Liver (tissue), 9 donors: Measurements from ENCODE around the gene PHC3. TPM values are rescaled to one million over a fixed set of nuclear protein-coding genes. Genes with fewer than 3 reads are reported as not detected.

ENCODE experiments used
- DNase-seq: peaks from one replicate; pipeline ENCODE4 v3.0.0-alpha.2; 2017; ENCODE audit warnings: low spot score
- H3K27ac ChIP-seq, 2 donors: one replicate each; pipeline ENCODE4 v1.7.0; 2013; ENCODE audit warnings: inconsistent platforms in 2 of 2, low read length in 2 of 2, control low read depth in 1 of 2, low read depth in 1 of 2, mild to moderate bottlenecking in 1 of 2
- H3K27me3 ChIP-seq, 4 donors: one replicate each; pipeline versions ENCODE4 v1.6.1 to v1.7.0; 2013; ENCODE audit warnings: low read length in 3 of 4, inconsistent platforms in 1 of 4, mild to moderate bottlenecking in 1 of 4, moderate library complexity in 1 of 4; ENCODE audit not compliant: control insufficient read depth in 4 of 4, insufficient read depth in 4 of 4
- H3K36me3 ChIP-seq, 4 donors: one replicate each; pipeline versions ENCODE4 v1.6.1 to v1.7.0; 2013; ENCODE audit warnings: low read length in 3 of 4, mild to moderate bottlenecking in 3 of 4, low read depth in 1 of 4, moderate library complexity in 1 of 4; ENCODE audit not compliant: control insufficient read depth in 4 of 4, insufficient read depth in 3 of 4
- H3K4me1 ChIP-seq, 4 donors: one replicate each; pipeline versions ENCODE4 v1.6.1 to v1.7.0; 2013; ENCODE audit warnings: low read length in 3 of 4, mild to moderate bottlenecking in 3 of 4, moderate library complexity in 1 of 4; ENCODE audit not compliant: control insufficient read depth in 4 of 4, insufficient read depth in 4 of 4
- H3K4me3 ChIP-seq, 3 donors: one replicate each; pipeline versions ENCODE4 v1.6.1 to v1.7.0; 2013; ENCODE audit warnings: low read length in 3 of 3, control low read depth in 1 of 3, low read depth in 1 of 3, mild to moderate bottlenecking in 1 of 3
- H3K9ac ChIP-seq, 2 donors: one replicate each; pipeline ENCODE4 v1.7.0; 2013; ENCODE audit warnings: low read length in 2 of 2, mild to moderate bottlenecking in 2 of 2, moderate library complexity in 2 of 2, control low read depth in 1 of 2, low read depth in 1 of 2
- H3K9me3 ChIP-seq, 4 donors: one replicate each; pipeline versions ENCODE4 v1.6.1 to v1.7.0; 2013; ENCODE audit warnings: low read length in 3 of 4; ENCODE audit not compliant: control insufficient read depth in 4 of 4
- CTCF ChIP-seq: fragments of 150-350 bp; IDR thresholded peaks from 2 replicates; pipeline ENCODE4 v1.5.1; 2017; ENCODE audit warnings: improper control_type of control experiment, low read depth, low read length; ENCODE audit not compliant: missing input control
- EGR1 ChIP-seq, 2 donors: IDR thresholded peaks; 2 replicates each; pipeline ENCODE4 v1.6.1; 2016 to 2018; ENCODE audit warnings: antibody characterized with exemption in 2 of 2, low read depth in 2 of 2
- GABPA ChIP-seq, 2 donors: IDR thresholded peaks in 1 of 2; conservative IDR thresholded peaks in 1 of 2; 2 replicates each; pipeline ENCODE4 v1.6.1; 2016; ENCODE audit warnings: antibody characterized with exemption in 2 of 2, mild to moderate bottlenecking in 1 of 2, moderate library complexity in 1 of 2
- HNF4G ChIP-seq: IDR thresholded peaks from 2 replicates; pipeline ENCODE4 v1.6.1; 2016; ENCODE audit warnings: antibody characterized with exemption
- JUND ChIP-seq, 2 donors: IDR thresholded peaks; 2 replicates each; pipeline ENCODE4 v1.6.1; 2016; ENCODE audit warnings: antibody characterized with exemption in 2 of 2
- MAX ChIP-seq: IDR thresholded peaks from 2 replicates; pipeline ENCODE4 v1.6.1; 2016; ENCODE audit warnings: antibody characterized with exemption
- NR2F2 ChIP-seq: IDR thresholded peaks from 2 replicates; pipeline ENCODE4 v1.6.1; 2016; ENCODE audit warnings: antibody characterized with exemption
- RAD21 ChIP-seq, 2 donors: IDR thresholded peaks; 2 replicates each; pipeline ENCODE4 v1.6.1; 2016; ENCODE audit warnings: antibody characterized with exemption in 2 of 2, mild to moderate bottlenecking in 2 of 2
- REST ChIP-seq: IDR thresholded peaks from 2 replicates; pipeline ENCODE4 v1.6.1; 2016; ENCODE audit warnings: antibody characterized with exemption, mild to moderate bottlenecking
- RXRA ChIP-seq, 2 donors: IDR thresholded peaks; 2 replicates each; pipeline ENCODE4 v1.6.1; 2017 to 2018; ENCODE audit warnings: antibody characterized with exemption in 2 of 2, mild to moderate bottlenecking in 1 of 2
- TAF1 ChIP-seq: conservative IDR thresholded peaks from 2 replicates; pipeline ENCODE4 v1.6.1; 2016; ENCODE audit warnings: antibody characterized with exemption, mild to moderate bottlenecking
- YY1 ChIP-seq: IDR thresholded peaks from 2 replicates; pipeline ENCODE4 v1.6.1; 2016; ENCODE audit warnings: antibody characterized with exemption, mild to moderate bottlenecking
- WGBS: extraction: QIAGEN DNeasy Blood & Tissue Kit; methylation state at CpG from one replicate; pipeline ENCODE4 v1.1.7; 2013; 5-methylcytosine and 5-hydroxymethylcytosine counted together
- polyA plus RNA-seq, 2 donors: library from polyadenylated mRNA; stranded (reverse) in 1 of 2; unstranded in 1 of 2; fragments of 200-250 nt in 1 of 2; fragments of >200 nt in 1 of 2; fragmentation: Nextera tagmentation in 1 of 2; extraction: Ambion mirVana in 1 of 2; gene quantifications; one replicate each; pipeline versions ENCODE4 v1.2.1 to v1.2.3, GENCODE V29; 2013 to 2015
- total RNA-seq, 2 donors: library from RNA; depleted of rRNA; stranded (reverse); fragments of >200 nt; gene quantifications; one replicate each; pipeline ENCODE4 v1.2.3, GENCODE V29; 2014
- donor health status: healthy.
- donor health status: healthy.
- donor health status: healthy.
- donor health status: healthy.
- donor health status: healthy.

Gene PHC3
- 10 to 100 TPM; 18.3 to 30.0 TPM for total RNA-seq
- 10 to 100 TPM in 1 of 2 donors, 1 to 10 TPM in 1; 3.9 to 44.7 TPM for polyA plus RNA-seq

- H3K4me3 ChIP-seq: peak within 1 kb of the TSS; percentile 75 to 98 (median 89)
- H3K27me3 ChIP-seq: no peaks in the 10 kb centered on the region
- TF ChIP-seq TAF1 (no peak), REST (peak; percentile 64), MAX (no peak), YY1 (peak; percentile 98)
- H3K9ac ChIP-seq: peak within 1 kb of the TSS; percentile 71 to 99
- WGBS: under 1% methylated on average over 71 of the region's 71 CpGs
- H3K27ac ChIP-seq: peak within 1 kb of the TSS; percentile 86 to 96
- peak; percentile 91 for DNase-seq
- H3K9me3 ChIP-seq: no peaks in the 10 kb centered on the region
- H3K36me3 ChIP-seq: peaks cover 0 to 17% (median 13%) of the 10 kb centered on the region in 4 donors
- H3K4me1 ChIP-seq: peaks cover 0 to 14% (median 8%) of the 10 kb centered on the region in 4 donors
Measured at GRCh38 chr3:170180908-170181885, at the start of gene PHC3. PHC3 (minus strand) TSS chr3:170181733; CDS start chr3:170181715, 18 bp downstream.

DNA sequence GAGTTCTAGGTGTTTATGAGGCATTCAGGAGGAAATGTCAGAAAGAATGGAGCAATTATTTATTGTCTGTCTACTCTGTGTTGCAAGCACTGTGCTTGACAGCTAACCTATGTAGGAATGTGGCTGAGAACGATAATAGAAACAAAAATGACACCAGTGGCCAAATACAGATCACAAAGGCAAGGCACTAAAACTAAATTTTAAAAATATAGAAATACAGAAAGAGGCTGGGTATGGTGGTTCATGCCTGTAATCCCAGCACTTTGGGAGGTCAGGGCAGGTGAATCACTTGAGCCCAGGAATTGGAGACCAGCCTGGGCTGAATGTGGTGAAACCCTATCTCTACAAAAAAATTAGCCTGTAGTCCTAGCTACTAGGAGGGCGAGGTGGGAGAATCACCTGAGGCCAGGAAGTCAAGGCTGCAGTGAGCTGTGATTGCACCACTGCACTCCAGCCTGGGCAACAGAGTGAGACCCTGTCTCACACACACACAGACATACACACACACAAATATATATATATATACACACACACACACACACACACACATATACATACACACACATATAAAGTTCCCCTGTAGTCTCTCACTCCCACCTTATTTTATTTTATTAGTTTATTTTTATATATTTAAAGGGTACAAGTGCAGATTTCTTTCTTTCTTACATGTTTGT is 46.7 kb upstream of the PHC3 start:
- DNase-seq: no peak
- WGBS: 82% methylated on average over 2 of the region's 2 CpGs
- H3K27me3 ChIP-seq: no peaks in the 10 kb centered on the region
- no peak overlapping the region for H3K4me3 ChIP-seq
- no peak for TF ChIP-seq RXRA (IDR thresholded peaks at IDR 0.05)
- TF ChIP-seq HNF4G: no peak
- no peak overlapping the region for H3K27ac ChIP-seq
- no peaks in the 10 kb centered on the region for H3K36me3 ChIP-seq
- no peaks in the 10 kb centered on the region for H3K9me3 ChIP-seq
- H3K4me1 ChIP-seq: peaks cover 0 to 5% (median 4%) of the 10 kb centered on the region in 4 donors
- H3K9ac ChIP-seq: no peak overlapping the region

DNA sequence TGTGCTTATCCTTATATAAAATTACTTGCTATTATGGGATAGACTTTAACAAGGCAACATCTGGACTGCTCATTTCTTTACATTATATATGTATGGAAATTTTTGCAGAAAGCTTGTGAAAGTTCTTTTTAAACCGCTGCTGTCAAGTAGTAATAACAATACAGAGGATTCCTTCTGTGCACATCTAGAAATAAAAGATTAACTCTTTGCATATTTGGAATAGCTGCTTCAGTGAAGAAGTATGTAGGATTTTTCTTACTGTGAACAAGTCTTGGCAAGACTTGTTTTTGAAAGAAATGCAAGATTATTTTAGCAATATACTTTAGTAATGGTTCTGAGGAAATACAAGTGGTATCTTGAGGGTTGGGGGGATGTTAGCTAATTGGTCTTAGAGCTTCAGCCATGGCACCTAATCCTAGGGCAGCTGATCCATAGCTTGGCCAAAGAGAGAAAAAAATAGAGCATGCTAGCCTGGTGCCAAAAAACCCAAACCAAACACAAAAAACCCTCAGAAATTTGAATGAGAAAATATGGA is 45.0 kb upstream of the PHC3 start:
- no peak overlapping the region for H3K27ac ChIP-seq
- H3K4me1 ChIP-seq: peaks cover 3 to 15% (median 6%) of the 10 kb centered on the region in 4 donors
- no peaks in the 10 kb centered on the region for H3K9me3 ChIP-seq
- no peak overlapping the region for H3K4me3 ChIP-seq
- H3K27me3 ChIP-seq: no peaks in the 10 kb centered on the region
- no peak overlapping the region for H3K9ac ChIP-seq
- 94% methylated on average over 1 of the region's 1 CpG for WGBS
- H3K36me3 ChIP-seq: no peaks in the 10 kb centered on the region
- DNase-seq: no peak
- no peak for TF ChIP-seq JUND (IDR thresholded peaks at IDR 0.05)
- TF ChIP-seq RAD21 (IDR thresholded peaks at IDR 0.05): no peak
- no peak for TF ChIP-seq GABPA (IDR thresholded peaks at IDR 0.05 in 1 of 2, conservative IDR thresholded peaks at IDR 0.05 in 1 of 2)
- no peak for TF ChIP-seq CTCF
- TF ChIP-seq NR2F2: no peak
- no peak for TF ChIP-seq MAX
- no peak for TF ChIP-seq REST
- no peak for TF ChIP-seq EGR1 (IDR thresholded peaks at IDR 0.05; ENCODE audit: low read depth in 2 of 2)
